Lower leg skin (tissue), 3 donors: ENCODE data around the gene SCART1.
"Not testable (repeated sequence)": the region's sequence is repeated elsewhere in the genome, so short reads cannot be mapped to it uniquely, and the experiment has no call there.

ENCODE experiments used
- CTCF ChIP-seq, 3 donors: fragments of 450-650 bp; IDR thresholded peaks; one replicate each; pipeline ENCODE4 v1.5.1; 2016; ENCODE audit warnings: antibody characterized with exemption in 3 of 3, mild to moderate bottlenecking in 3 of 3, moderate library complexity in 2 of 3
- POLR2A ChIP-seq, 2 donors: fragments of 450-650 bp; IDR thresholded peaks; one replicate each; pipeline ENCODE4 v1.6.1; 2016 to 2017; ENCODE audit warnings: antibody characterized with exemption in 2 of 2, mild to moderate bottlenecking in 1 of 2, moderate library complexity in 1 of 2

GRCh38 chr10:133431888-133432613, 21.7 kb upstream of the SCART1 start:
- not testable (repeated sequence) for TF ChIP-seq CTCF, POLR2A (IDR thresholded peaks at IDR 0.05)
